DMS114 treated with DMSO at 0.1 percent for 48 hours (cell line): ENCODE data around the gene ZBTB11.
"Not testable (repeated sequence)": the region's sequence is repeated elsewhere in the genome, so short reads cannot be mapped to it uniquely, and the experiment has no call there.

ENCODE experiments used
- DNase-seq: peaks from one replicate; lab custom pipeline; 2025; ENCODE audit not compliant: unreplicated experiment; lab: John Stamatoyannopoulos, UW

Gene ZBTB11

GRCh38 chr3:101643861-101644613 lies 32.9 kb downstream of the ZBTB11 start:
- DNase-seq, result no peak

- no peak for DNase-seq
These were observed 33.7 kb downstream of the ZBTB11 start for GRCh38 chr3:101643009-101643844.

GRCh38 chr3:101642441-101642840 lies 34.5 kb downstream of the ZBTB11 start:
- no peak for DNase-seq

GRCh38 chr3:101641397-101642115 lies 35.4 kb downstream of the ZBTB11 start:
- DNase-seq, result not testable (repeated sequence)

GRCh38 chr3:101640256-101640655 lies 36.7 kb downstream of the ZBTB11 start:
- no peak for DNase-seq

GRCh38 chr3:101639280-101639963 lies 37.5 kb downstream of the ZBTB11 start:
- no peak for DNase-seq

- DNase-seq, result no peak
These were observed 38.6 kb downstream of the ZBTB11 start for GRCh38 chr3:101638261-101638745.

GRCh38 chr3:101637451-101637850 lies 39.5 kb downstream of the ZBTB11 start:
- DNase-seq, result no peak

GRCh38 chr3:101635954-101636798 lies 40.8 kb downstream of the ZBTB11 start:
- no peak for DNase-seq

GRCh38 chr3:101635345-101635744 lies 41.6 kb downstream of the ZBTB11 start:
- DNase-seq, result no peak

GRCh38 chr3:101634591-101635196 lies 42.2 kb downstream of the ZBTB11 start:
- no peak for DNase-seq

- no peak for DNase-seq
These were observed 43.7 kb downstream of the ZBTB11 start for GRCh38 chr3:101633186-101633585.

GRCh38 chr3:101632586-101632985 lies 44.3 kb downstream of the ZBTB11 start:
- no peak for DNase-seq

GRCh38 chr3:101631959-101632358 lies 45.0 kb downstream of the ZBTB11 start:
- not testable (repeated sequence) for DNase-seq

- DNase-seq, result no peak
These were observed 45.7 kb downstream of the ZBTB11 start for GRCh38 chr3:101631098-101631796.

- no peak for DNase-seq
These were observed 47.7 kb downstream of the ZBTB11 start for GRCh38 chr3:101629219-101629618.

- no peak for DNase-seq
These were observed 51.1 kb downstream of the ZBTB11 start for GRCh38 chr3:101625879-101626278.

- DNase-seq, result no peak
These were observed 52.1 kb downstream of the ZBTB11 start for GRCh38 chr3:101624857-101625256.

GRCh38 chr3:101623656-101624055 lies 53.3 kb downstream of the ZBTB11 start:
- DNase-seq, result no peak
